Progenitor cell of endocrine pancreas (in vitro differentiated cells): Measurements from ENCODE around the gene TFEB. TPM values are rescaled to one million over a fixed set of nuclear protein-coding genes. Genes with fewer than 3 reads are reported as not detected.

Source experiments
- DNase-seq: peaks from one replicate; pipeline ENCODE4 v3.0.0; 2021; ENCODE audit warnings: low spot score; ENCODE audit not compliant: unreplicated experiment
- H3K27ac Mint-ChIP-seq: 2 replicates; pipeline ENCODE4 v1.8.0; 2021; ENCODE audit warnings: mild to moderate bottlenecking, moderate library complexity, mixed read lengths
- H3K27me3 Mint-ChIP-seq: 2 replicates; pipeline ENCODE4 v1.8.0; 2021; ENCODE audit warnings: mixed read lengths
- H3K36me3 Mint-ChIP-seq: 2 replicates; pipeline ENCODE4 v1.8.0; 2022; ENCODE audit warnings: mixed read lengths; ENCODE audit not compliant: insufficient read depth
- H3K4me1 Mint-ChIP-seq: 2 replicates; pipeline ENCODE4 v1.8.0; 2021; ENCODE audit warnings: low read depth, mixed read lengths
- H3K4me3 Mint-ChIP-seq: 2 replicates; pipeline ENCODE4 v1.8.0; 2021; ENCODE audit warnings: low read depth, mild to moderate bottlenecking, moderate library complexity, mixed read lengths
- H3K9me3 Mint-ChIP-seq: 2 replicates; pipeline ENCODE4 v1.8.0; 2021; ENCODE audit warnings: low read depth, mixed read lengths
- CTCF ChIP-seq: fragments of 200-600 bp; sonication (generic); IDR thresholded peaks from one replicate; pipeline ENCODE4 v1.5.0; 2021; ENCODE audit warnings: antibody characterized with exemption, mild to moderate bottlenecking; ENCODE audit not compliant: unreplicated experiment
- total RNA-seq: library from RNA; stranded (reverse); gene quantifications from 2 replicates; pipeline ENCODE4 v1.2.1, GENCODE V29; 2021

Gene TFEB
- total RNA-seq, 1 donor from 2014 or later = 0.48 TPM

GRCh38 chr6:41657131-41658094 is 78.0 kb downstream of the TFEB start:
- TF ChIP-seq CTCF = no peak
- Mint-ChIP-seq H3K4me1 (peaks cover 6% of the 10 kb centered on the region), H3K36me3 (peaks cover 3% of the 10 kb centered on the region), H3K27me3 (peaks cover 29% of the 10 kb centered on the region), H3K27ac (no peak overlapping the region), H3K9me3 (no peaks in the 10 kb centered on the region), H3K4me3 (no peak overlapping the region)
- DNase-seq = no peak

GRCh38 chr6:41656002-41656691 is 79.3 kb downstream of the TFEB start:
- peak overlapping the region; percentile 4 for H3K27ac Mint-ChIP-seq
- H3K27me3 Mint-ChIP-seq = peaks cover 16% of the 10 kb centered on the region
- no peak overlapping the region for H3K4me3 Mint-ChIP-seq
- DNase-seq = no peak
- H3K4me1 Mint-ChIP-seq = peaks cover 6% of the 10 kb centered on the region
- no peak for TF ChIP-seq CTCF
- no peaks in the 10 kb centered on the region for H3K9me3 Mint-ChIP-seq
- H3K36me3 Mint-ChIP-seq = peaks cover 10% of the 10 kb centered on the region

- Mint-ChIP-seq H3K27me3 (peaks cover 14% of the 10 kb centered on the region), H3K27ac (no peak overlapping the region), H3K4me1 (peaks cover 6% of the 10 kb centered on the region), H3K4me3 (no peak overlapping the region), H3K36me3 (peaks cover 10% of the 10 kb centered on the region), H3K9me3 (no peaks in the 10 kb centered on the region)
- TF ChIP-seq CTCF = no peak
- DNase-seq = no peak
These were observed 79.8 kb downstream of the TFEB start for GRCh38 chr6:41655646-41656001.

- H3K4me1 Mint-ChIP-seq = peaks cover 6% of the 10 kb centered on the region
- no peak overlapping the region for H3K27ac Mint-ChIP-seq
- H3K36me3 Mint-ChIP-seq = peaks cover 10% of the 10 kb centered on the region
These were observed 80.2 kb downstream of the TFEB start for GRCh38 chr6:41655176-41655575.

More at GRCh38 chr6:41655176-41655575, 80.2 kb downstream of the TFEB start:
- DNase-seq = no peak
- no peaks in the 10 kb centered on the region for H3K9me3 Mint-ChIP-seq
- H3K27me3 Mint-ChIP-seq = peaks cover 12% of the 10 kb centered on the region
- TF ChIP-seq CTCF = no peak
- H3K4me3 Mint-ChIP-seq = no peak overlapping the region
